HepG2 (cell line): ENCODE results near the gene SERPINB10. TPM values are rescaled to one million over a fixed set of nuclear protein-coding genes. Genes with fewer than 3 reads are reported as not detected.
A peak's percentile ranks its signal among the peaks of the same experiment; 100 is the strongest.

Experiments used
- CBX1 ChIP-seq: IDR thresholded peaks from one replicate; pipeline ENCODE4 v1.6.1; 2016; ENCODE audit warnings: antibody characterized with exemption, low read depth
- CTCF ChIP-seq: sonication (generic); formaldehyde crosslinking; IDR thresholded peaks from 2 replicates; pipeline ENCODE4 v1.5.0; 2020; ENCODE audit warnings: mild to moderate bottlenecking, missing genetic modification reagents, moderate library complexity
- ELF1 ChIP-seq: sonication (generic); formaldehyde crosslinking; IDR thresholded peaks from 2 replicates; pipeline ENCODE4 v1.4.0; 2020; ENCODE audit warnings: missing genetic modification reagents
- FOXA3 ChIP-seq: IDR thresholded peaks from 2 replicates; pipeline ENCODE4 v1.6.1; 2016; ENCODE audit warnings: missing genetic modification reagents, missing compliant biosample characterization
- FOXO1 ChIP-seq: sonication (generic); formaldehyde crosslinking; IDR thresholded peaks from 2 replicates; pipeline ENCODE4 v1.4.0; 2020; ENCODE audit warnings: missing genetic modification reagents
- FOXP4 ChIP-seq: sonication (generic); formaldehyde crosslinking; IDR thresholded peaks from 2 replicates; pipeline ENCODE4 v1.4.0; 2020; ENCODE audit warnings: missing genetic modification reagents
- GATAD2A ChIP-seq: IDR thresholded peaks from 2 replicates; pipeline ENCODE4 v1.6.1; 2016
- KDM3A ChIP-seq: IDR thresholded peaks from 2 replicates; pipeline ENCODE4 v1.6.1; 2018; ENCODE audit warnings: low read depth, missing compliant biosample characterization
- KLF15 ChIP-seq: sonication (generic); formaldehyde crosslinking; IDR thresholded peaks from 2 replicates; pipeline ENCODE4 v1.8.1; 2023; ENCODE audit warnings: borderline replicate concordance, mild to moderate bottlenecking, inconsistent platforms, missing genetic modification reagents, mixed read lengths
- MAZ ChIP-seq, 2 experiments: sonication (generic) in 1 of 2; formaldehyde crosslinking in 1 of 2; IDR thresholded peaks; 2 replicates each; pipeline versions ENCODE4 v1.5.0 to v1.6.1; 2012 to 2020; ENCODE audit warnings: low read depth in 2 of 2, mild to moderate bottlenecking in 2 of 2, borderline replicate concordance in 1 of 2, improper control_type of control experiment in 1 of 2, low read length in 1 of 2, missing genetic modification reagents in 1 of 2, moderate library complexity in 1 of 2
- MXD4 ChIP-seq: IDR thresholded peaks from 2 replicates; pipeline ENCODE4 v1.6.1; 2016; ENCODE audit warnings: mild to moderate bottlenecking, missing biosample characterization, missing genetic modification reagents
- NFATC3 ChIP-seq: sonication (generic); formaldehyde crosslinking; IDR thresholded peaks from 2 replicates; pipeline ENCODE4 v1.5.1; 2020; ENCODE audit warnings: mild to moderate bottlenecking, missing genetic modification reagents
- NFE2L1 ChIP-seq: sonication (generic); formaldehyde crosslinking; IDR thresholded peaks from 2 replicates; pipeline ENCODE4 v1.4.0; 2020; ENCODE audit warnings: missing genetic modification reagents, mild to moderate bottlenecking, borderline replicate concordance
- NRL ChIP-seq: sonication (generic); formaldehyde crosslinking; IDR thresholded peaks from 2 replicates; pipeline ENCODE4 v1.5.0; 2020; ENCODE audit warnings: missing genetic modification reagents, mild to moderate bottlenecking, moderate library complexity, borderline replicate concordance
- POLR2AphosphoS2 ChIP-seq: IDR thresholded peaks from 2 replicates; pipeline ENCODE4 v1.6.1; 2011; ENCODE audit warnings: low read depth, low read length, improper control_type of control experiment
- SKI ChIP-seq: fragments of 450-650 bp; IDR thresholded peaks from one replicate; pipeline ENCODE4 v1.6.1; 2018; ENCODE audit warnings: mild to moderate bottlenecking; ENCODE audit not compliant: partially characterized antibody
- SMC3 ChIP-seq: IDR thresholded peaks from 2 replicates; pipeline ENCODE4 v1.6.1; 2011; ENCODE audit warnings: low read length, improper control_type of control experiment
- SRSF9 ChIP-seq: fragments of 200-400 bp; formaldehyde crosslinking; IDR thresholded peaks from 2 replicates; pipeline ENCODE4 v1.6.1; 2018; ENCODE audit warnings: borderline replicate concordance, mild to moderate bottlenecking, low read depth, low read length; ENCODE audit not compliant: insufficient read depth, poor library complexity, severe bottlenecking
- ZFP41 ChIP-seq: sonication (generic); formaldehyde crosslinking; IDR thresholded peaks from 2 replicates; pipeline ENCODE4 v1.4.0; 2020; ENCODE audit warnings: mild to moderate bottlenecking, missing genetic modification reagents, borderline replicate concordance
- ZFY ChIP-seq: sonication (generic); formaldehyde crosslinking; IDR thresholded peaks from 2 replicates; pipeline ENCODE4 v1.4.0; 2020; ENCODE audit warnings: missing genetic modification reagents
- ZNF12 ChIP-seq: sonication (generic); formaldehyde crosslinking; IDR thresholded peaks from 2 replicates; pipeline ENCODE4 v1.5.0; 2020; ENCODE audit warnings: missing genetic modification reagents
- ZNF18 ChIP-seq: sonication (generic); formaldehyde crosslinking; IDR thresholded peaks from 2 replicates; pipeline ENCODE4 v1.8.0; 2022; ENCODE audit warnings: mild to moderate bottlenecking, missing genetic modification reagents; ENCODE audit not compliant: insufficient replicate concordance
- ZNF225 ChIP-seq: sonication (generic); formaldehyde crosslinking; IDR thresholded peaks from 2 replicates; pipeline ENCODE4 v1.4.0; 2020; ENCODE audit warnings: mild to moderate bottlenecking, missing genetic modification reagents
- ZNF235 ChIP-seq: sonication (generic); formaldehyde crosslinking; IDR thresholded peaks from 2 replicates; pipeline ENCODE4 v1.8.1; 2023; ENCODE audit warnings: mild to moderate bottlenecking, missing genetic modification reagents, borderline replicate concordance
- ZNF30 ChIP-seq: sonication (generic); formaldehyde crosslinking; IDR thresholded peaks from 2 replicates; pipeline ENCODE4 v1.5.0; 2020; ENCODE audit warnings: mild to moderate bottlenecking, missing genetic modification reagents
- ZNF709 ChIP-seq: sonication (generic); formaldehyde crosslinking; IDR thresholded peaks from 2 replicates; pipeline ENCODE4 v1.5.0; 2020; ENCODE audit warnings: mild to moderate bottlenecking, missing genetic modification reagents
- polyA plus RNA-seq, 8 experiments: library from polyadenylated mRNA; depleted of rRNA in 3 of 8; stranded (reverse) in 7 of 8; unstranded in 1 of 8; fragments of >200 nt; fragmentation: Illumina TruSeq in 4 of 8; extraction: Trizol in 4 of 8; gene quantifications; 2 replicates each; pipeline versions ENCODE4 v1.2.1 to v1.2.3, GENCODE V29; 2011 to 2016; ENCODE audit warnings: low read depth in 4 of 8, missing spikeins in 1 of 8, mixed read lengths in 1 of 8; ENCODE audit not compliant: insufficient read depth in 1 of 8
- total RNA-seq, 5 experiments: library from RNA; depleted of rRNA; stranded (reverse); fragments of >200 nt; fragmentation: Illumina TruSeq; extraction: Trizol; gene quantifications; 2 replicates each; pipeline ENCODE4 v1.2.3, GENCODE V29; 2016; ENCODE audit warnings: low read depth in 1 of 5

Gene SERPINB10
- total and polyA plus RNA-seq, 2 of the 13 experiments (the other 11 are each of a cell fraction or from before 2014, with no cell fraction given) = not detected

GRCh38 chr18:63936156-63936931, 28.6 kb downstream of the SERPINB10 start (continued):
- 0 out of 2 replicates have a peak, but pooled peaks have one; percentile 31 for TF ChIP-seq NRL (CRISPR knock-in tag)
- peak; percentile 89 for TF ChIP-seq CTCF
- no peak for TF ChIP-seq MAZ (IDR thresholded peaks at IDR 0.05; ENCODE audit: borderline replicate concordance, low read depth, low read length)
- TF ChIP-seq MAZ (CRISPR knock-in tag; IDR thresholded peaks at IDR 0.05; ENCODE audit: low read depth) = no peak
- TF ChIP-seq ZNF12 (CRISPR knock-in tag) = no peak
- TF ChIP-seq ELF1 (CRISPR knock-in tag) = peak; percentile 82
- TF ChIP-seq KLF15 = no peak
- peak; percentile 34; the same call in 1 of the 2 replicates for TF ChIP-seq SMC3
- no peak for TF ChIP-seq ZFP41 (CRISPR knock-in tag)
- no peak for TF ChIP-seq POLR2AphosphoS2
- no peak for TF ChIP-seq ZNF709
- TF ChIP-seq ZNF235 (CRISPR knock-in tag) = no peak
- TF ChIP-seq ZNF30 = no peak
- no peak for TF ChIP-seq GATAD2A
- no peak for TF ChIP-seq NFE2L1
- no peak for TF ChIP-seq ZNF225 (CRISPR knock-in tag)
- no peak for TF ChIP-seq MXD4
- no peak for TF ChIP-seq SRSF9
- TF ChIP-seq FOXO1 (CRISPR knock-in tag) = no peak
- TF ChIP-seq ZNF18 (CRISPR knock-in tag) = no peak
- no peak for TF ChIP-seq FOXA3
- TF ChIP-seq KDM3A = no peak
- TF ChIP-seq SKI = no peak
- no peak for TF ChIP-seq NFATC3
- TF ChIP-seq CBX1 = no peak
- TF ChIP-seq FOXP4 (CRISPR knock-in tag) = no peak
- peak; percentile 53; the same call in 1 of the 2 replicates for TF ChIP-seq ZFY
